ENCODE data around the gene KIAA0408.

KIAA0408 gene

DNA sequence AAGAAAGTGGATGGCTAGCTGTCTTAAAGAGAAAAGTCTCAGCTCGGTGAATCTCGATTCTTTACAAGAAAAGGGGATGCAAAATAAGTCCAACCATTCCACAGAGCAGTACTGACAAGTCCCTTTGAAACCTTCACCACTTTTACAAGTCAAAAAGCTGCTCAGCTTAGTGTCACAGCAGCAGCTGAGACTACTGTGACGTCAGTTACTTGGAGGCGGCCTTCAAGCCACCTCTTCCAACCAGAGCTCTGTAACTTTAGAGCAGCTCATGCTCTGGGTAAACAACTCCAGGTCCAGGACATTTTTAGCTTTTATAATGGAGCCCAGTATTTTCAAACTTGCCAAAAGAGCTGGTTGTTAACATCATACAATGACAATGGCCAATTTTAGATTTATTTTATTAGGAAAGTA, at the start of gene KIAA0408:
KIAA0408 (minus strand) TSS at position 159 of the 411 bp plus-strand sequence. CDS start 5,408 bp downstream, outside the sequence.
- no peak for DNase-seq

DNA sequence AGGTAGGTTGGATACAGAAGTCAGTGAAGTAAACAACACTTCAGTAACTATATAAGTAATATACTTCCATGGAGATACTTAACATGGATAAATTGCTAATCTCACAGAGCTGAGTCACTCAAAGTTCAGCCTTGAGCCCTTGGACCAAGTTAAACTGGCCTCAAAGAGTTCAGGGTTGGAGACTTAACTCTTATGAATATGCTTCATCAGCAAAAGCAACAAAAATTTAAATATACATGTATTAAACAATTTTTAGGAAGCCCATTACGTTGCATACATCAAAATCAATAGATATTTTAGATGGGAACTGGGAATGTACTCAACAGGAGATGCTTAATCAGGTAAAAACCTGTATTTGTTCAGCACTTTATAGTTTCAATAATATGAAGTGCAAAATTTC, 47.7 kb upstream of the KIAA0408 start:
- DNase-seq = no peak

DNA sequence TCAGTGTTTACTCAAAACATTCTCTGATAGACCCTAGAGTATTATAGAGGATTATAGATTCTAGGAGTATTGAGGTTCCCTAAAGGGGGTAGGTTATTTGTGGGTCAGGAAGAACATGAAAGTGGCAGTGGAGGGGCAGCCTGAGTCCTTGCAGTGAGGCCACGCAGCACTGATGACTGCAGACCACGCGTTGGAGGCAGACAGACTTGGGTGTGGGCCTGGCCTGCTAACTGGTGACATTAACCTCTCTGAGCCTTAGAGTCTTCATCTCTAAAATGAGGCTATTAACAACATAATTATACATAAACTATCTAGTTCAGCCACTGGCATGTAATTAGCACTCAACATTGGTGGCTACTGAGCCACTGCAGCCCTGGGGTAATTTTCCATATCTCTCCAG, 43.8 kb upstream of the KIAA0408 start:
- DNase-seq = no peak

DNA sequence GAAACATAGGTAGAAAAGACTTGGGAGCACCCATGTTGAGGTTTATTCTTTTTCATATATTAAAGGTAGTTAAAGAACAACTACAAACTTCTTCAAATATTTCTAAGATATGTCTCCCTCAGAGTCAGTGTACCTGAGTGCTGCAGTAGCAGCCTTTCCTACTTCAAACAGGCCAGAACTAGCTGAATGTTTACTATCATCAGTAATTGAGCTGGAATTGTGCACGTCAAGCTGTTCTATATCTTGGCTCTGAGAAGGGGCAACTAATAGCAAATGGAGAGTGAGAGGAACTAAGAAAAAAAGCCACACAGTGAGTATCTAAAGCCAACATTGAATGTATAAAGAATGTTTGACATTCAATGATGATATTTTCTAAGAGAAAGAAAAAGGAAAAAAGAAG, 38.2 kb upstream of the KIAA0408 start:
- DNase-seq = no peak

DNA sequence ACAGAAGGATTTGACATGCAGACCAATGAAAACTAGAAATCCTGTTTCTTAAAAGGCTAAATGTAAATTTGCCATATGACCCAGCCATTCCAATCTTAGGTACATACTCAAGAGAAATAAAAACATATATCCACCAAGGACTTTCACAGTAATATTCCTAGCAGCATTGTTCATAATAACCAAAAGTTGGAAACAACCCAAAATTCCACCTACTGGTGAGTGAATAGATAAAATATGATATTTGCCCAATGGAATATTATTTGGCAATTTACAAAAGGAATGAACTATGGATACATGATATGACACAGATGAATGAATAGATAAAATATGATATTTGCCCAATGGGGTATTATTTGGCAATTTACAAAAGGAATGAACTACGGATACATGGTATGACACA, 37.3 kb upstream of the KIAA0408 start:
- no peak for DNase-seq

DNA sequence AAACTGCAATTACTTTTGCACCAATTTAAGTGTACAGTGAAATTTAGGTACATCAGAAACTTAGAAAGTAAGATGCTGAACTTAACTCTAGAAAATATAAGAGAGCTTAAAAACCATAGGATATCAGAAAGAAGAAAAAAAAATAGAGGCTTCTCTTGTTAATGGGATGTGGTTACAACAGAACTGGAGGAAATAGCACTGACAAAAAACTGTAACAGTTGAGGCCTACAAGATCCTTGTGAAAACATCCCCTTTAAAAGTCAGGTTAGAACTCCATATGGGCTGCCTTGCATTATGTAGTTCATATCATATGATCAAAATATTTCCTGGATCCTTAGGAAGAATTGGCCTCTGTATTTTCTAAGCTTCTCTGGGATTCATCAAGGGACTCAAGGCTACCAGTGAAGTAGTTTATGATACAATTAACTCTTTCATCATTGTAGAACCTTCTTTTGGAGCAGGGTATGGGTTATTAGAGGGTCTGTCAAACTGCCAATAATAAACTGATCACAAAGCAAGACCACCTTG, 35.1 kb upstream of the KIAA0408 start:
- no peak for DNase-seq

DNA sequence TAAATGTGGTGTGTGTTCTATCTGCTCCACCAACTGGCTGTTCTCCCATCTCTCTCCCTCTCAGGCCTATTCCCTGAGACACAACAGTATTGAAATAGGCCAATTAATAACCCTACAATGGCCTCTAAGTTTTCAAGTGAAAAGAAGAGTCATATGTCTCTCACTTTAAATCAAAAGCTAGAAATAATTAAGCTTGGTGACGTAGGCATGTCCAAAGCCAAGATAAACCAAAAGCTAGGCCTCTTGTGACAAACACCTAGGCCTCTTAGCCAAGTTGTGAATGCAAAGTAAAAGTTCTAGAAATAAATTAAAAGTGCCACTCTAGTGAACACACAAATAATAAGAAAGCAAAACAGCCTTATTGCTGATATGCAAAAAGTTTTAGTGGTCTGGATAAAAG, 30.1 kb upstream of the KIAA0408 start:
- no peak for DNase-seq

DNA sequence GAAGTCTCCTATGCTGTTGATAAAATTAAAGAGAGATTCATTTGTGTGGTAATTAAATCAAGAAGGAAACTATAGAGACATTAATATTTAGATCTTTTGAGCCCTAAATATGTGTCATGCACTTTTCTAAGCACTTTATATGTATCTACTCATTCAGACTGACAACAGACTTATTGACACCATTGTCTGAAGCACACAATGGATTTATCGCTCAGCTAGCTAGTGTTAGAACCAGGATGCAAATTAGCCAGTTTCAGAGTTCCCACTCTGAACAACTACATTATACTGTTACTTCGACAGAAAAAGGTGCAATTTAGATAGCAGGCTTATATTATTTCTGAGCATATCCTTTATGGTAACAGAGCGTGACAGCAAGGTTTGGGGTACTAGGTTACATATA, 27.7 kb upstream of the KIAA0408 start:
- no peak for DNase-seq

DNA sequence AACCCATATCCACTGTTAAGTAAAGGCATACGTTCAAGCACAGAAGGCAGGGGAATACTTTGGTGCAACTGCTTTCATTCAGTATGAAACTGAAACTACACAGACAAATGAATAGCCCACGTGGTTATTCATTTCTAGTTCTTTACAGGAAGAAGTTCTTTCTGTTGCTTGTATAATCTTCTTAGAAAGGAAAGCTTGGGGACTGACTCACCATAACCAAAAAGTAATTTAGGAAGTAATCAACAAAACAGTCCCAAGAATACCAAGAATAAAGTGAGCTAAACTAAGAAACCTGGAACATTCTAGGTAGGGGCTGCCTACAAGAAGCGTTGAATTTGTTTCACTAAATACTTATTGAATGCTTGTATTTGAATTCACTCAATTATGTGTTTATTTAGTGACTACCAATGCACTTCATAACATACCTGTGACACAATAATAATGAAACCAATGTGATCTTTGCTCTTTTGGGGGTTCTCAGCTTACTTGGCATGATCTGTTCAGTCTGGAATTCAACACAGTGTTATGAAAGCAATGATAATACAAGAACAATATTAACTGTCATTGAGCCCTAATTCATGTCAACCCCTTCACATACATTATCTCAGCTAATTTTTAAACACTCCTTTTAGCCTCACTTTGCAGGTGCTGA, 25.1 kb upstream of the KIAA0408 start:
- DNase-seq = no peak

DNA sequence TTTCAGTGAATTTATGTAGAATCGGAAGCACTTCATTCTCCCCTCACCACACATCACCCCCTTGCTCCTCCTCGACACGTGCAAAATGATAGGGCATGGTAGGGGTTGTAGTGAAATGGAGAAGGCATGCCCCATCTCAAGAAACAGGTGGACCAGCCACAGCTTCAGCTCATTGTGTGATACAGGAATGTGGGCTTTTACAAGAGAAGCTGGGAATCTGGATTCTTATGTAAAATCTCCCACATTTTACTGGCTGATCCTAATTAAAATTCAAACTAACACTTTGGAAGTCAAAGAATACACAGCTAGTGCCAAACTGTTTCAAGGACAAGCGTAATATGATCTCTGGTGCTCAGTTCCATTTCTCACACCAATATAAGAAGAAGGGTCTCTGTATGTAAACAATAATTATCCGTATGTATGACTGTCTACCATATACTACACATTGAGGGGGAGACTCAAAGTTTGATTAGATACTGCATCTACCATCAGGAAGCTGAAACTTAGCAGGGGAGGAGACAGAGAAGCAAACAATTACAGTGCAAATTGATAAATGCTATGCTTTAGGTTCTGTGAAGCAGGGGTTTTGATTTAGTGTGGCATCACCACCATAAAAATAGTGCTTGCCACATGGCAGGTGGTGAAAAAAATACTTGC, 24.3 kb upstream of the KIAA0408 start:
- no peak for DNase-seq

DNA sequence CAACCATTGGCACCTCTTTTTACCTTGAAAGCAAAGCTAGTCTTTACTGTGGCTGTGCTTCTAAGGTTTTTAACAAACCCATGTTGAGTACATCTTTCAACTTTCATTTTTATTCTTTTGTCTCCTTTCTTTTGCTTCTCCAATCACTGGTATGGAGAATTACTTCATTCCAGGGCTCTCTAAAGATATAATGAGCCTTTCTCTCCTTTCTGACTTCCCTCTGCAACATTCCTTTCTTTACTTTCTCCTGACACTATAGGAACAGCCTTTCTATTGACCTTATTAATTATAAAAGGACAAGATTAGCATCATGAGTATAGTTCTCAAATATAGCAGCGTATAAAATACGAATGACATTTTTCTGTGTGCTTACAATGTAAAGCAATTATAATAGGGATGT, 23.1 kb upstream of the KIAA0408 start:
- DNase-seq = no peak

DNA sequence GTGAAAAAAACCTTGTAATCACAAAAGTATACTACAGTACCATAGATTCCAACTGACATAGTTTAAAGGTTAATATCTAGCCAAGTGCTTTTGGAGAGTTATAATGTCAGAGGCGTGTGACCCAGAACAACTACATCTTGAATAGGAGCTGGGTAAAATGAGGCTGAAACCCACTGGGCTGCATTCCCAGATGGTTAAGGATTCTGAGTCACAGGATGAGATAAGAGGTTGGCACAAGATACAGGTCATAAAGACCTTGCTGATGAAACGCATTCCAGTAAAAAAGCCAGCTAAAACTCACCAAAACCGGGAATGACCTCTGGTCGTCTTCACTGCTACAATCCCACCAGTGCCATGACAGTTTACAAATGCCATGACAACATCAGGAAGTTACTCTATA, 22.4 kb upstream of the KIAA0408 start:
- DNase-seq = no peak

DNA sequence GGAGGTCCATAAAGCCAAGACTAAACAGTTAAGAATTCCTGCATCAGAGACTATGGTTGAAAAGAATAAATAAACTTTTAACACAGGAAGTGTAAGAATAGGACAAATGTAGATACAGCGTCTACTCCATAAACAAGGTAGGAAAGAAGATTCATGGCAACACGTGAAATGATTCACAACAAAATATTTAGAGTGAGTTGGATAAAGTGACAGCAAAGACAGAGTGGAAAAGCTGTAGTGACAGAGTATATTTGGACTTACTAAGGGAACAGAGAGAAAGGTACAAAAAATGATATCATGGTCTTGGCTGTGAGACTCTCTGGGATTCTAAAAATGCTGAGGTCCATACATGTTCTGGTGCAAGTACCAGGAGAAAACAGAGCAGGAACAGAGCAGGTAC, 21.9 kb upstream of the KIAA0408 start:
- DNase-seq = no peak

DNA sequence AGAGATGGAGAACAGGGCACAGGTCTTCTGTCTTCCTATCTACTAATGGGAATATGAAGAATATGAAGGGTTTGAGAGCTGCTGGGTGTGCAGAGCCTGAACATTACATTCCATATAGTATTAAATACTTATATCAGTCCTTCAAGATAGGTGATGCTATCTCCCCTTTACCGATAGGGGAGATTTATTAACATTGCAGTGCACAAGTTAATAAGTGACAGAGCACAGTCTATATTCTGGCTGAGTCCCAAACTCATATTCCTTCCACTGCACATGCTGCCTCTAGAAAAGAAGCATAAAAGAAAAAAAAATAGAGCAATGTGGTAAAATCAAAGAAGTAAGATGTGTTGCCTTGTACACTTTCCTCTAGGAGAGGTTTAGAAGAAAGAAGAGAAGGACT, 18.5 kb upstream of the KIAA0408 start:
- DNase-seq = no peak

DNA sequence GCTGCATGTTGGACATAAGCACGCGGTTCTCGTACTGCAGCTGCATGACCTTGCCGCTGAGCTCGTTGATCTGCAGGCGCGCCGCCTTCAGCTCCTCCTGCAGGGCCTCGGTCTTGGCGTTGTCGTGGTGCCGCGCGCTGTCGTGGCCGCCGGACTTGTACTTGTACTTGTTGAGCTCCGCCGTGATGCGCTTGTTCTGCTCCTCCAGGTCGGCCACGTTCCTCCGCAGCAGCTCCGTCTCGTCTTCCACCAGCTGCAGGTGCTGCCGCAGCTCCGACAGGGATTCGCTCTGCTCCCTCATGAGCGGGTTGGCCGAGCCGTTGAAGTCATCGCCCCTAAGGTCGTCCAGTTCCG, 16.6 kb upstream of the KIAA0408 start:
- no peak for DNase-seq

DNA sequence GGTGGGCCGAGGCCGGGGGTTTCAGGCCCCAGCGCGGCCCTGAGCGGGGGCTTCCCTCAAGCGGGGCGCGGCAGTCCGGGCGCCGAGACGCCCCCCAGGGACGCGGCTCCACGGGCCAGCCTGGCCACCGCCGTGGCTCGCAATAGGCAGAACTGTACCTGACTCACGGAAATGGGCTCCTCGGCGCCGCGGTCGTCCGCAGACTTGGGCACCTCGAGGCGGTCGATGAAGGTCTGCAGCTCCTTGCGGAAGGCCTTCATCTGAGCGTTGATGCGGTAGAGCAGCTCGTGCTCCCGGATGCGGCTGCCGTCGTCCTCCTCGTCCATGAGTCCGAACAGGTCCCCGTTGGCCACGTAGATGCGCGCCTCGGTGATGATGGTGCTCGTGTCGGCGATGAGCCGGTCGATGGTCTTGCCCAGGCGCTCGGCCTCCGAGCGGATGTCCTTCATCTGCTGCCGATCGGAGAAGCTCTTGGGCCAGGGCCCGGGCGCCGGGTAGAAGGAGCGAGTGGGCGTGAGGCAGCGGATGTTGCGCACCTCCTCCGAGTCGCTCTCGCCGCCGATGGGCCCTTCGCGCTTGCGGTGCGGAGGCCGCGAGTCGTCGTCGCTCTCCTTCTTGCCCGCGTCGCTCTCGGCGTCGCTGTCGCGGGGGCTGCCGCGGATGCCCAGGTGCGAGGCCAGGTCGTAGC, 16.1 kb upstream of the KIAA0408 start:
- DNase-seq = no peak

DNA sequence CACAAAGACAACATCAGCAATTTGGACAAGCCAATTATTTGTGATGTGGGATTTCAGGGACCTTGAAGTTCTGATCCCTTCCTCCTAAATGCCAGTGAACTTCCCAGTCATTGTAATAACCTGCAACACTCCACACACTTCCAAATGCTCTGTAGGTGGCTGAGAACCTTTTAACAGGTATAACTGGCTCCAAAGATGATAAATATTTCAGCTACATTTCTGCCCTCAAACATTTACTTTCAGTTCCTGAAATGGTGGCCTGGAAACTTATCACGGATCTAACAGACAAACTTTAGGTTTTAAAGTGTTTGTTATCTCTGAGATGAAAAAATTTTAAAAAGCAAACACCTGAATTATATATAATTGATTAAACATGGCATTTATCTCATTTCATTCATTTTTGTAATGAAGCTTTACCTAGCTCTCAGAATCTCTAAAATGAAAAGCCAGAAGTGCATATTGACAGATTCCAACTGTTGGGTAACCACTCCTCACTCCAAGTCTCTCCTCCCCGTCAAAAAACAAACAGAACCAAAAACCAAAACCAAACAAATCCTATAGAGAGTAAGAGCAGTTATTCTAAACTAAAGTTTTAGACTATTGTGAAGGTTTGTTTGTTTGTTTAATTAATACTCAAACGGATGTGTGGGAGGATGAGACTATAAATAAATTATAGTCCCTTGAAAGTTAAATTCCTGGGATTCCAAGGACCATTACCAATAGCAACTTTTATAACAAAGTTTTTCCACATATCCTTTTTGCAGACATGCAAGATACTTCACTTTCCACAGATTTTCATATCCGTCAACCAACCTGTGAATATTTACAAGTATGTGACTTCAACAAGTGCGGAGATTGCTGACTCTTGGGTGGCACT, 12.4 kb upstream of the KIAA0408 start:
- no peak for DNase-seq

DNA sequence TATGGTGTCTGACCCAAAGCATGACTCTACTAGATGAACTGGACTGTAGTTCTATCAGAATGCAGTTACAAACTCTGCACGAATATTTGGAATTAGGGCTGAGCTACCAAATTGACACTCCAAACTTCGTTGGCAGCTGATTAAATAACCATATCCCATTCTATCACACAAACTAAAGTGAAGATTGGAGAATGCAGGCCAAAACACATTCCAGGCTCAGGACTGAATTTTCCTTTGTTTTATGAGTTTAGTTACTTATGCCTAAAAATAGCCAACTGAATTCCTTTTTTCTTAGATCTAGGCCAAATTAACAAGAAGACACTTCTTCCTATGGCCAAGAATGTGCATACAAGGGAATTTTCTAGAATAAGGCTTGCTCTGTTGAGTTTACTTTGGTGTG, 9.7 kb upstream of the KIAA0408 start:
- DNase-seq = no peak

DNA sequence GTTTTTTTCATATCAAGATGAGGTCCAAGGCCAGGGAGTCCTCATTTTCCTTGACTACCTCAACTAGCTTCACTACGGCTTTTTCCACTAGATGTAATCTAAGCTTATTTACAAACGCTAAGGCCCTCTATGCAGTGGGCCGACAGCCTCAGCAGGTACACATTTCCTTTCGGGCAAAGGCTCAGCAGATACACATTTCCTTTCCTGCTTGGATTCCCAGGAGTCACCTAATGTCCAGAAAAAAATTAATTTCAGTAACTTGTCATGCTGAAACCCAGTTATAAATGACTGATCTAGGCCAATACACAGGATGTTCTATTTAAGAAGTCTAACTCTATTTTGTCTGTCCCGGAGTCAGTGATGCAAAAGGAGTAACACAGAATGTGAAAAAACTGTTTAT, 7.2 kb upstream of the KIAA0408 start:
- no peak for DNase-seq

DNA sequence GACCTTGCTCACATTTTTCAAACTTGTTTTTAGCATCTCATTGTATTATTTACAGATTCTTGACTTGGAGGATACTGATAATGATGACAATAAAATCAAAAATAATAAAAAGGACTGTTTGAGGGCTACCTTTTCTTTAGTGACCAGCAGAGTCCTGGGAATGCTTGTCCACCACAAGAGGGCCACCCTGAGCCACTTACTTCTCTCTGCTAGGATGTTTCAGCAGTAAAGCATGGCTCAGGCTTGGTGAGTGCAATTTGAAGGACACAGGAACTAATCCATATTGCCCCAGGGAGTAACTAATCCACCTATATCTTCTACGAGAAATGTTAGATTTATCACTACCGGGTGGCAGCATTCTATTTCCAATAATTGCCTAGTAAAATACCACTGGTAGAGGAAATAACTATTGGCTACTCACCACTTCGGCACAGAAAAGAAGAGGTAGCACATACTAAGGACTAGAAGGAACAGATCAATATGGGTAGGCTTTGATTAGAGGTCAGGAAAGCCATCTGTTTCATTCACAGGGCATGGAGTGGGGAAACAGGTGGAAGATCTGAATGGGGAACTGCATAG, 5.8 kb upstream of the KIAA0408 start:
- DNase-seq = no peak

DNA sequence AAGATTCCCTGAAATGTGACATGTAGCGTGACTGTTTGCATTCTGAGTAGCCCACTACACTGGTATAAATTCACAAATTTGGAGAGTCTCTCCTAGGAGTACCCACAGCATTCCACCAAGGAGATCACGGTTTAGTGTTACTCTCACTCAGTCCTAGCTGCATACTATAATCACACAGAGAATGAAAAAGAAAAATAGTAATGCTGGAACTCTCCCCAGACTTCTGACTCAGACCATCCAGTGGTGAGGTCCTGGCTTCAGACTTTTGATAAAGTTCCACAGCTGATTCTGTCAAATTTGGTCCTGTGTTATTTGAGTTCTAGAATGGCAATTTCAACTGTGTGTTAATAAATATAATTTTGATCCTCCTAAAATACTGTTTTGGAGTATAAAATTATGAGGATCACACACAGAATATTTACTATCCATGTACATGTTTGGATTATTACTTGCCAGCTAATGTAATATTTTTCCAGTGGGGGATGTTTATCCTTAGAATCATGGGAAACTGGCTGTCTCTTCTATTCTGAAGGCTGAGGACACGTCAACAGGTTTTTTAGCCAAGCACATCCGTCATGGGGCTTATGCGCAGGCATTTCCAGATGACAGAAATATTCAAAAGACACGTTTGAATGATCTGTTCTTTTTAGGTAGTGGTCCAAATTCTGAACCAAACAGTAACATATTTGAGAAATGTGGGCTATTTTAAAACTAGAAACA, 5.1 kb upstream of the KIAA0408 start:
- no peak for DNase-seq

DNA sequence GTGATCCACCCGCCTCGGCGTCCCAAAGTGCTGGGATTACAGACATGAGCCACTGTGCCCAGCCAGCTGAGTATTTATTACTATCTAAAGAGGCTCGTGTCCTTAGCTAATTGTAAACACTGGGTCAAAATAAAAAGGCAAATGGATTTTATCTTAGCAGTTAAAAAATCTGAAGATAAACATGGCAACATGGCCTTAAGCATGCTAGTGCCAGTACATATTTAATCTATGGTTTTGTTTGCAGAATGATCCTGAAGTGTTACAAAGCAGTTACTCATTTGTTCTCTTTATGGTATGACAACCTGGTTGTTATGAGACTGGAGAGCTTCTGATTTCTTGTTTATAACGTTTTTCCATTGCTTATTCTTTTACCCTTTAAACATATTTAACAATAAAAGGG, 3.9 kb upstream of the KIAA0408 start:
- no peak for DNase-seq

Measured in NCI-H2029 treated with DMSO at 0.1 percent for 48 hours (cell line).